Measurements from ENCODE around the gene CSNK1A1.
A peak's percentile ranks its signal among the peaks of the same experiment; 100 is the strongest.

The CSNK1A1 gene

DNA sequence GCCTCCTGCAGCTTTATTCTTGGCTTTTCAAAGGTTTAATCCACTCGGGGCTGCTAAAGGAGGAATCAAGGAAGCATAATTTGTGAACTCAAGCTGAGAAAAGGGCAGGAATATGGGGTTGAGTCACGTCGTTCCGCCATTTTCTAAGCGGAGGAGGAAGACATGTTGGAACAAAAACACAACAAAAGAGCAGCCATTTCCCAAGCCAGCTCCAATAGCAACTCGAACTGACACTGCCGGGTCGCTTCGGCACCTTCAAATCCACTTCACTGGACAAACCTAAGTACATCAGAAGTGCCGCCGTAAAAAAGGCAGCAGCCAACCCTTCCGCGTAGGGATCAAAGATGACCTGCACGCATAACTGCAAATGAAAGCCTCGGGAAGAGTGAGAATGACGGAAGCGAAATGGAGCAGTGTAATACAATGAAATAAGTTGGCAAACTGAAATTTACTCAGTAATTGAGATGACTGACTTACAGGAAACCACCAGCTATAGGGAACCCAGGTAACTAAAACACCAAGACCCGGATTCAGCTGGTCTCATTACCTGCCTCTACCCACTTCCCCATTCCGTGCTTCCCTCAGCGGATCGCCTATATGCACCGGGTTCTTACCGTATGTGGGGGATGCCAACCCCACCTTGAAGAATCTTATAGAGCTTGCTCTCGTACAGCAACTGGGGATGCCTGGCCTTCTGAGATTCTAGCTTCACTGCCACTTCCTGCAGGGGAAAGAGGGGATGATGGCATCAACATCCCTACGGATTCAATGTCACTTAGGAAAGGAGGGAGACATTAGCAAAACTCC is 1.6 kb downstream of the CSNK1A1 start:
- TF ChIP-seq, protein P1, sequence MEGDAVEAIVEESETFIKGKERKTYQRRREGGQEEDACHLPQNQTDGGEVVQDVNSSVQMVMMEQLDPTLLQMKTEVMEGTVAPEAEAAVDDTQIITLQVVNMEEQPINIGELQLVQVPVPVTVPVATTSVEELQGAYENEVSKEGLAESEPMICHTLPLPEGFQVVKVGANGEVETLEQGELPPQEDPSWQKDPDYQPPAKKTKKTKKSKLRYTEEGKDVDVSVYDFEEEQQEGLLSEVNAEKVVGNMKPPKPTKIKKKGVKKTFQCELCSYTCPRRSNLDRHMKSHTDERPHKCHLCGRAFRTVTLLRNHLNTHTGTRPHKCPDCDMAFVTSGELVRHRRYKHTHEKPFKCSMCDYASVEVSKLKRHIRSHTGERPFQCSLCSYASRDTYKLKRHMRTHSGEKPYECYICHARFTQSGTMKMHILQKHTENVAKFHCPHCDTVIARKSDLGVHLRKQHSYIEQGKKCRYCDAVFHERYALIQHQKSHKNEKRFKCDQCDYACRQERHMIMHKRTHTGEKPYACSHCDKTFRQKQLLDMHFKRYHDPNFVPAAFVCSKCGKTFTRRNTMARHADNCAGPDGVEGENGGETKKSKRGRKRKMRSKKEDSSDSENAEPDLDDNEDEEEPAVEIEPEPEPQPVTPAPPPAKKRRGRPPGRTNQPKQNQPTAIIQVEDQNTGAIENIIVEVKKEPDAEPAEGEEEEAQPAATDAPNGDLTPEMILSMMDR (IDR thresholded peaks at IDR 0.05; ENCODE audit: low read depth, low read length): no peak
- in situ Hi-C loops (cut with HindIII; ENCODE audit: low sequenced_read_pairs): no loop called here
- peak; percentile 61 for DNase-seq (ENCODE audit: low read depth, low spot score)
- H3K4me3 ChIP-seq (ENCODE audit: low read depth, low read length): peak overlapping the region; percentile 98

DNA sequence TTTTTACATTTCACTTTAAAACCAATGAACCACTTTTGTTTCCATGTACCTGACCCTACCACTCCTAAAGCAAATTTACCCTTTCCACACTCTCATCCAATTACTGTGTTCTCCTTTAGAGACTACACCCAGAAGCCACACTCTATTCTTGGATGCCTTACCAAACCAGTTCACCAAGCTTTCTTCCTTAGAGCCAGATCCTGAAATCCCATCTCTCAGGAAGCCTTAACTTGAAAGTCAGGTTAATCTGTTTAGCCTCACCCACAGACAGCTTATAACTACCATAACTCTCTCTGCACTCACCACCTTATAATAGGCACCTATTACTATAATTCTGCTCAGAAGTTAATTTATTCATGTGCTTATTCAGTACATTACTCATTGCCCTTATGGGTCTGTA is 4.3 kb downstream of the CSNK1A1 start:
- DNase-seq (ENCODE audit: low read depth, low spot score): no peak
- TF ChIP-seq, protein P1 (IDR thresholded peaks at IDR 0.05; ENCODE audit: low read depth, low read length): no peak
- in situ Hi-C loops (cut with HindIII; ENCODE audit: low sequenced_read_pairs): no loop called here
- H3K4me3 ChIP-seq (ENCODE audit: low read depth, low read length): no peak overlapping the region

DNA sequence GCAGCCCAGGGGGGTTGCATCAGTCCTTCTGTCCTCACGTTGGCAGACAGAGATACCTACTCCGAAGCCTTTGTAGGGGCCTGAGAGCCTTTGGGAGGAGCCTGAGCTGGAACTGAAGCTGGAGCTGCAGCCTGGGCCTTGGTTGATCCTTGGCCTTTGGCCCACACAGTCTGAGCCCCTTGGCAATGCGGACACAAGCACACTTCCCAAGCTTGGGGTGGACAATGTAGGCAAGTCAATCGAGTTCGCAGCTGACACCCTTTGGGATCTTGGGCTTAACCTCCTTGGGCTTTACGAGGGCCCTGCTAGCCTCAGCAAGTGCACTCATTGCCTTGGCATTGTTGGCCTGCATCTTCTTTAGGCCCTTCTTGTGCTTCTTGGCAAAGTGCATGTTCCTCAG is 5.9 kb downstream of the CSNK1A1 start:
- H3K4me3 ChIP-seq (ENCODE audit: low read depth, low read length): no peak overlapping the region
- in situ Hi-C loops (cut with HindIII; ENCODE audit: low sequenced_read_pairs): no loop called here
- TF ChIP-seq, protein P1 (IDR thresholded peaks at IDR 0.05; ENCODE audit: low read depth, low read length): no peak
- DNase-seq (ENCODE audit: low read depth, low spot score): no peak

DNA sequence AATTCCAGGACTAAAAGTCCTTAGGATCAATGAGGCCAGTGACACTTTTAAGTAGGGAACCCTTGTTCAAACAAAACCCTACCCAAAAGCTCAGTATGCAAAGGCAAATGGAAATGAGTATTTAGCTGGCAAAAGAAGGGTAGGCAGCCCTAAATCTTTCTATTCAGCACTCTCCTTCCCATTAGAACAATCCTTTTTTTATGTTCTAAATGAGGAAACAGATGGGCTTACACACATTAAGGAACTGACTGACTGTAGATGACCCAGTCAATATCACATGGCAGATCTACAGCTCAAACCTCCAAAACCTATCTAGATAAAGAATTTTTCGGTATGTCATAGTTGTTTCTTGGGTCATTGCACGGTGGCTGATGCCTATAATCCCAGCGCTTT is 7.2 kb downstream of the CSNK1A1 start:
- in situ Hi-C loops (cut with HindIII; ENCODE audit: low sequenced_read_pairs): no loop called here
- H3K4me3 ChIP-seq (ENCODE audit: low read depth, low read length): no peak overlapping the region
- TF ChIP-seq, protein P1 (IDR thresholded peaks at IDR 0.05; ENCODE audit: low read depth, low read length): no peak
- DNase-seq (ENCODE audit: low read depth, low spot score): no peak

DNA sequence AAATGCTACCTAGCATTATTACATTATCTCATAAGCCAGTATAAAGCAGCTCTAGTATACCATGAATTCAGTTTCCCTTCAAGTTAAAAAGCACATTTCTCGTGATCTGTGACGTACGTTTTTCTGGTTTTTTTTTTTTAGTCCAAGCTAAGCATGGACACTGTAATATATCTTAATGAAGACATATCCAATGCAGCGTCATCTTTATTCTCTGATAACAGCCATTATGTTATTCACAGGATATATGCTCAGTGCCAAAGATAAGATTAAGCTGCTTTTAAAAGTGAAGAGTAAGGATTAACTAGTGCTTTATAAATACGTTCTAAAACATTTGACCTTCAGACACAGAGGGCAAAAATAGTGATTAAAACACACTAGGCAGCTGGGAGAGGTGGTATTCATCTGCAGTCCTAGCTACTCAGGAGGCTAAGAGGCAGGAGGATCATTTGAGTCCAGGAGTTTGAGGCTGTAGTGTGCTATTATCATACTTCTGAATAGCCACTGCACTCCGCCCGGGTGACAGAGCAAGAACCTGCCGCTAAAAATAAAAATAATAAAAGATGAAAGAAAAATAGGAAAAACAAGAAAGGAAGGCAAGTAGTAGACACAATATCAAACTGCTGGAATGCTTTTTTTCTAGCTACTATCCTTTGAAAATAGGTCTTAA is 7.7 kb downstream of the CSNK1A1 start:
- no peak for DNase-seq (ENCODE audit: low read depth, low spot score)
- TF ChIP-seq, protein P1 (IDR thresholded peaks at IDR 0.05; ENCODE audit: low read depth, low read length): no peak
- no peak overlapping the region for H3K4me3 ChIP-seq (ENCODE audit: low read depth, low read length)
- in situ Hi-C loops (cut with HindIII; ENCODE audit: low sequenced_read_pairs): no loop called here

DNA sequence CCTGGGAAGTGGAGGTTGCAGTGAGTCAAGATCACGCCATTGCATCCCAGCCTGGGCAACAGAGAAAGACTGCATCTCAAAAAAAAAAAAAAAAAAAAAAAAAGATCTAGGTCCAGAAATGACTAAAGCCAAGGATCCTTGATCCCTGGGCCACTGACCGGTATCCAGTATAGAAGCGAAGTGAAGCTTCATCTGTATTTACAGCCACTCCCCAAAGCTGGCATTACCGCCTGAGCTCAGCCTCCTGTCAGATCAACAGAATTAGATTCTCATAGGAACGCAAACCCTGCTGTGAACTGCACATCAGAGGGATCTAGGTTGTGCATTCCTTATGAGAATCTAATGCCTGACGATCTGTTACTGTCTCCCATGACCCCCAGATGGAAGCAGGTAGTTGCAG is 9.3 kb downstream of the CSNK1A1 start:
- H3K4me3 ChIP-seq (ENCODE audit: low read depth, low read length): no peak overlapping the region
- in situ Hi-C loops (cut with HindIII; ENCODE audit: low sequenced_read_pairs): no loop called here
- no peak for DNase-seq (ENCODE audit: low read depth, low spot score)
- TF ChIP-seq, protein P1 (IDR thresholded peaks at IDR 0.05; ENCODE audit: low read depth, low read length): no peak
